ENCODE data around the gene TENM3. TPM values are rescaled to one million over a fixed set of nuclear protein-coding genes. Genes with fewer than 3 reads are reported as not detected.

TENM3 gene
- total and polyA plus RNA-seq, 2 donors from 2014 or later: 0.58 to 6.8 TPM

GRCh38 chr4:182278729-182279128, 35.5 kb downstream of the TENM3 start:
- TF ChIP-seq, protein P1, sequence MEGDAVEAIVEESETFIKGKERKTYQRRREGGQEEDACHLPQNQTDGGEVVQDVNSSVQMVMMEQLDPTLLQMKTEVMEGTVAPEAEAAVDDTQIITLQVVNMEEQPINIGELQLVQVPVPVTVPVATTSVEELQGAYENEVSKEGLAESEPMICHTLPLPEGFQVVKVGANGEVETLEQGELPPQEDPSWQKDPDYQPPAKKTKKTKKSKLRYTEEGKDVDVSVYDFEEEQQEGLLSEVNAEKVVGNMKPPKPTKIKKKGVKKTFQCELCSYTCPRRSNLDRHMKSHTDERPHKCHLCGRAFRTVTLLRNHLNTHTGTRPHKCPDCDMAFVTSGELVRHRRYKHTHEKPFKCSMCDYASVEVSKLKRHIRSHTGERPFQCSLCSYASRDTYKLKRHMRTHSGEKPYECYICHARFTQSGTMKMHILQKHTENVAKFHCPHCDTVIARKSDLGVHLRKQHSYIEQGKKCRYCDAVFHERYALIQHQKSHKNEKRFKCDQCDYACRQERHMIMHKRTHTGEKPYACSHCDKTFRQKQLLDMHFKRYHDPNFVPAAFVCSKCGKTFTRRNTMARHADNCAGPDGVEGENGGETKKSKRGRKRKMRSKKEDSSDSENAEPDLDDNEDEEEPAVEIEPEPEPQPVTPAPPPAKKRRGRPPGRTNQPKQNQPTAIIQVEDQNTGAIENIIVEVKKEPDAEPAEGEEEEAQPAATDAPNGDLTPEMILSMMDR (IDR thresholded peaks at IDR 0.05; ENCODE audit: borderline replicate concordance, extremely low read depth, insufficient read depth): no peak
- no peak for DNase-seq
- no peak overlapping the region for H3K27ac ChIP-seq (ENCODE audit: low read depth in 2 of 2, low read length in 2 of 2)
- no peak overlapping the region for H3K9ac ChIP-seq (ENCODE audit: low read length in 3 of 3)
- intact Hi-C loops (cut with DNase I): no loop called here
- no peak for FAIRE-seq
- no peaks in the 10 kb centered on the region for H3K27me3 ChIP-seq (ENCODE audit: control insufficient read depth, insufficient read depth, low read length)
- H3K4me1 ChIP-seq (ENCODE audit: control insufficient read depth in 2 of 3, insufficient read depth in 2 of 3, low read depth in 1 of 3, low read length in 3 of 3): no peaks in the 10 kb centered on the region
- no peak overlapping the region for H3K4me3 ChIP-seq (ENCODE audit: low read length in 3 of 3)
- no peaks in the 10 kb centered on the region for H3K9me3 ChIP-seq (ENCODE audit: control insufficient read depth in 2 of 3, insufficient read depth in 1 of 3, low read length in 3 of 3)
- H3K36me3 ChIP-seq (ENCODE audit: control insufficient read depth in 2 of 3, insufficient read depth in 3 of 3, low read length in 3 of 3): no peaks in the 10 kb centered on the region

DNA sequence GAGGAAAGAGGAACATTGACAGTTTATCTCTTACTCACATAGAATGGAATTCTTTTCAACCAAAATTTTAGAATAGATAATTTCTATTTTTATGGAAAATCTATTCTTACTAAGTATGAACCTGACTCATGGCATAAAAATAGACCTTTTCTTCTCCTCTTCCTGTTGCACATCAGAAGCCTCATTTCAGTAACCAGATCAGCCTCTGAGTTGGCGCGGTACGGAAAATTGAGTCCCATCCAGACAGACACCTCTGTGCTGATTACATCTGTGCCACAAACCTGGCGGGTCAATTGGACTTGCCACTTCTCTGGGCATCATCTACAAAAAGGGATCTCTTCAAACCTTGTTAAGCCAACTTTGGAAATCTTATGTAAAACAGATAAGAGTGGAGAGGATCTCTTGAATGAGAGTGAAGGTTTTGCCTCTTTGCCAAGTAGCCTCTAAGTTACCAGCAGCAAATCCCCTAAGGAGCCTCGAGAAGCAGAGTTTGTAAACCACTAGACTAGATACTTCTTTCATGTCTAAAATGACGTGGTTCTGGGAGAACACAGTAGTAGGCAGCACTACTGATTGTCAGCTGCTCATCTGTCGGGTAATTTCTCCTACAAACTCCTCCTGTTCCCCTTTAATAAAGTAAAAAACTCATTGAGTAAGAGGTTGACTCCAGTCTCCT, 37.4 kb downstream of the TENM3 start:
- Histone ChIP-seq H3K27ac (ENCODE audit: low read depth in 2 of 2, low read length in 2 of 2) (no peak overlapping the region), H3K9ac (ENCODE audit: low read length in 3 of 3) (no peak overlapping the region), H3K4me3 (ENCODE audit: low read length in 3 of 3) (no peak overlapping the region), H3K36me3 (ENCODE audit: control insufficient read depth in 2 of 3, insufficient read depth in 3 of 3, low read length in 3 of 3) (no peaks in the 10 kb centered on the region), H3K27me3 (ENCODE audit: control insufficient read depth, insufficient read depth, low read length) (no peaks in the 10 kb centered on the region), H3K9me3 (ENCODE audit: control insufficient read depth in 2 of 3, insufficient read depth in 1 of 3, low read length in 3 of 3) (no peaks in the 10 kb centered on the region), H3K4me1 (ENCODE audit: control insufficient read depth in 2 of 3, insufficient read depth in 2 of 3, low read depth in 1 of 3, low read length in 3 of 3) (no peaks in the 10 kb centered on the region)
- intact Hi-C loops (cut with DNase I): no loop called here
- TF ChIP-seq, protein P1 (IDR thresholded peaks at IDR 0.05; ENCODE audit: borderline replicate concordance, extremely low read depth, insufficient read depth): no peak
- DNase-seq: no peak
- FAIRE-seq: no peak

- Histone ChIP-seq H3K4me3 (ENCODE audit: low read length in 3 of 3) (no peak overlapping the region), H3K9me3 (ENCODE audit: control insufficient read depth in 2 of 3, insufficient read depth in 1 of 3, low read length in 3 of 3) (no peaks in the 10 kb centered on the region), H3K27me3 (ENCODE audit: control insufficient read depth, insufficient read depth, low read length) (no peaks in the 10 kb centered on the region), H3K27ac (ENCODE audit: low read depth in 2 of 2, low read length in 2 of 2) (no peak overlapping the region), H3K36me3 (ENCODE audit: control insufficient read depth in 2 of 3, insufficient read depth in 3 of 3, low read length in 3 of 3) (no peaks in the 10 kb centered on the region), H3K4me1 (ENCODE audit: control insufficient read depth in 2 of 3, insufficient read depth in 2 of 3, low read depth in 1 of 3, low read length in 3 of 3) (no peaks in the 10 kb centered on the region), H3K9ac (ENCODE audit: low read length in 3 of 3) (no peak overlapping the region)
- intact Hi-C loops (cut with DNase I): no loop called here
- DNase-seq: no peak
- FAIRE-seq: no peak
- TF ChIP-seq, protein P1 (IDR thresholded peaks at IDR 0.05; ENCODE audit: borderline replicate concordance, extremely low read depth, insufficient read depth): no peak
These were observed 42.8 kb downstream of the TENM3 start for GRCh38 chr4:182286035-182286434.

- no peak overlapping the region for H3K4me3 ChIP-seq (ENCODE audit: low read length in 3 of 3)
- no peaks in the 10 kb centered on the region for H3K4me1 ChIP-seq (ENCODE audit: control insufficient read depth in 2 of 3, insufficient read depth in 2 of 3, low read depth in 1 of 3, low read length in 3 of 3)
- no peaks in the 10 kb centered on the region for H3K36me3 ChIP-seq (ENCODE audit: control insufficient read depth in 2 of 3, insufficient read depth in 3 of 3, low read length in 3 of 3)
- peak in 1 of 5 donors; percentile 30 for DNase-seq
- H3K9me3 ChIP-seq (ENCODE audit: control insufficient read depth in 2 of 3, insufficient read depth in 1 of 3, low read length in 3 of 3): no peaks in the 10 kb centered on the region
- no peak for FAIRE-seq
- H3K27me3 ChIP-seq (ENCODE audit: control insufficient read depth, insufficient read depth, low read length): no peaks in the 10 kb centered on the region
- no peak overlapping the region for H3K27ac ChIP-seq (ENCODE audit: low read depth in 2 of 2, low read length in 2 of 2)
- intact Hi-C loops (cut with DNase I): no loop called here
- H3K9ac ChIP-seq (ENCODE audit: low read length in 3 of 3): no peak overlapping the region
- TF ChIP-seq, protein P1 (IDR thresholded peaks at IDR 0.05; ENCODE audit: borderline replicate concordance, extremely low read depth, insufficient read depth): no peak
These were observed 43.7 kb downstream of the TENM3 start for GRCh38 chr4:182286931-182287330.
